Hepatocyte (in vitro differentiated cells): ENCODE data around the gene FAM210B. TPM values are rescaled to one million over a fixed set of nuclear protein-coding genes. Genes with fewer than 3 reads are reported as not detected.

ENCODE experiments used
- DNase-seq: peaks from one replicate; pipeline ENCODE4 v3.0.0-alpha.2; 2016; ENCODE audit warnings: low spot score
- H2AFZ ChIP-seq: fragments of 200-600 bp; sonication (generic); 2 replicates; pipeline ENCODE4 v1.6.0; 2016; ENCODE audit warnings: antibody characterized with exemption, mild to moderate bottlenecking
- H3K27ac ChIP-seq: fragments of 200-600 bp; sonication (generic); 2 replicates; pipeline ENCODE4 v1.5.1; 2016; ENCODE audit warnings: mild to moderate bottlenecking
- H3K27me3 ChIP-seq: fragments of 200-600 bp; sonication (generic); 2 replicates; pipeline ENCODE4 v1.6.1; 2016
- H3K36me3 ChIP-seq: fragments of 200-600 bp; sonication (generic); replicated peaks from 2 replicates; pipeline ENCODE4 v1.5.1; 2016; ENCODE audit warnings: low read depth; ENCODE audit not compliant: insufficient read depth
- H3K4me1 ChIP-seq: fragments of 200-600 bp; sonication (generic); 2 replicates; pipeline ENCODE4 v1.5.1; 2016; ENCODE audit warnings: mild to moderate bottlenecking, moderate library complexity; ENCODE audit not compliant: insufficient read depth
- H3K4me2 ChIP-seq: fragments of 200-600 bp; sonication (generic); 2 replicates; pipeline ENCODE4 v1.6.0; 2016
- H3K4me3 ChIP-seq: fragments of 200-600 bp; sonication (generic); 2 replicates; pipeline ENCODE4 v1.5.1; 2016; ENCODE audit warnings: mild to moderate bottlenecking
- H3K79me2 ChIP-seq: fragments of 200-600 bp; sonication (generic); 2 replicates; pipeline ENCODE4 v1.6.0; 2017; ENCODE audit warnings: mild to moderate bottlenecking
- H3K9me2 ChIP-seq: fragments of 200-600 bp; sonication (generic); replicated peaks from 2 replicates; pipeline ENCODE4 v1.6.0; 2017; ENCODE audit warnings: mild to moderate bottlenecking; ENCODE audit not compliant: insufficient read depth
- H3K9me3 ChIP-seq: fragments of 200-600 bp; sonication (generic); 2 replicates; pipeline ENCODE4 v1.5.1; 2016; ENCODE audit warnings: low read depth, mild to moderate bottlenecking
- H4K20me1 ChIP-seq: fragments of 200-600 bp; sonication (generic); 2 replicates; pipeline ENCODE4 v1.6.0; 2016; ENCODE audit warnings: mild to moderate bottlenecking; ENCODE audit not compliant: insufficient read depth, poor library complexity, severe bottlenecking
- EZH2 ChIP-seq: fragments of 200-600 bp; sonication (generic); IDR thresholded peaks from 2 replicates; pipeline ENCODE4 v1.6.1; 2016; ENCODE audit warnings: antibody characterized with exemption, mild to moderate bottlenecking, borderline replicate concordance
- EZH2phosphoT487 ChIP-seq: fragments of 200-600 bp; sonication (generic); IDR thresholded peaks from one replicate; pipeline ENCODE4 v1.6.1; 2018; ENCODE audit warnings: antibody characterized with exemption, mild to moderate bottlenecking, low read depth, moderate library complexity; ENCODE audit not compliant: unreplicated experiment, severe bottlenecking
- WGBS: methylation state at CpG from one replicate; pipeline ENCODE4 v1.1.6; 2016; ENCODE audit warnings: low lambda C conversion rate; ENCODE audit errors: missing lambda C conversion rate; 5-methylcytosine and 5-hydroxymethylcytosine counted together
- polyA plus RNA-seq: library from polyadenylated mRNA; unstranded; fragments of >200 nt; fragmentation: Nextera tagmentation; extraction: Ambion mirVana; gene quantifications from 2 replicates; pipeline ENCODE4 v1.2.1, GENCODE V29; 2016
- total RNA-seq: library from RNA; depleted of rRNA; stranded (reverse); fragments of >200 nt; gene quantifications from 2 replicates; pipeline ENCODE4 v1.2.3, GENCODE V29; 2014
- TF ChIP-seq, protein P1 (sequence below): fragments of 200-600 bp; sonication (generic); IDR thresholded peaks from 2 replicates; pipeline ENCODE4 v1.5.1; 2016; ENCODE audit warnings: antibody characterized with exemption, mild to moderate bottlenecking; ENCODE audit not compliant: poor library complexity

The FAM210B gene
- total and polyA plus RNA-seq, 2 experiments from 2014 or later = 57.0 to 62.7 TPM

DNA sequence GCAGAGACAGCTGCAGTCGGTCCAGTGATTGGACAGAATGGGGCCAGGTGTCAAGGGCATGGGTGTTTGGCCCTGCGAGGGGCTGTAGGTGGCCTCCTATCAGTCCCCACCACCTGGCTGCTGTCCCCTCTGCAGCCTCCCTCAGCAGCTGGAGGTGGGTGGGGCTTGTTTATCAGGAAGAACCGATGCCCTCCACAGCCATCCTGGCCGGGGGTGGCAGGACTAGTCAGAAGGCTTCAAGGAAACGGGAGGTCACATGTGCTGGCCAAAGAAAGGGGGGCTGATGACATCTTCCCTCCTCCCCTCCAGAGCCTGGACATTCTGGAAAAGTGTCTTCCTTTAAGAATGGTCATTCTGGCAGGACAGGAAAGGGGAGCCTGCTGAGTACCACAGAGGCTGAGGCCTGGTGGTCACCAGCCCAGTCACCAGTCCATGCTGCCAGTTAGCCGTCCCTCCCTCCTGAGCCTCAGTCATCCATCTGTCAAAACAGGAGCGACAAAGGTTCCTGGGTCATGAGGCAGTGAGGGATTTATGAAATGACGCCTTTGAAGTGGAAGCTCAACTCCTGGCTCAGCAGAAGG, 4.1 kb downstream of the FAM210B start:
- no peaks in the 10 kb centered on the region for H3K9me3 ChIP-seq
- H3K4me3 ChIP-seq = no peak overlapping the region
- no peak for DNase-seq
- H3K4me1 ChIP-seq = peaks cover 13% of the 10 kb centered on the region
- no peak overlapping the region for H3K27ac ChIP-seq
- peaks cover 25% of the 10 kb centered on the region for H3K79me2 ChIP-seq
- TF ChIP-seq EZH2 (no peak), EZH2phosphoT487 (no peak)
- TF ChIP-seq, protein P1, sequence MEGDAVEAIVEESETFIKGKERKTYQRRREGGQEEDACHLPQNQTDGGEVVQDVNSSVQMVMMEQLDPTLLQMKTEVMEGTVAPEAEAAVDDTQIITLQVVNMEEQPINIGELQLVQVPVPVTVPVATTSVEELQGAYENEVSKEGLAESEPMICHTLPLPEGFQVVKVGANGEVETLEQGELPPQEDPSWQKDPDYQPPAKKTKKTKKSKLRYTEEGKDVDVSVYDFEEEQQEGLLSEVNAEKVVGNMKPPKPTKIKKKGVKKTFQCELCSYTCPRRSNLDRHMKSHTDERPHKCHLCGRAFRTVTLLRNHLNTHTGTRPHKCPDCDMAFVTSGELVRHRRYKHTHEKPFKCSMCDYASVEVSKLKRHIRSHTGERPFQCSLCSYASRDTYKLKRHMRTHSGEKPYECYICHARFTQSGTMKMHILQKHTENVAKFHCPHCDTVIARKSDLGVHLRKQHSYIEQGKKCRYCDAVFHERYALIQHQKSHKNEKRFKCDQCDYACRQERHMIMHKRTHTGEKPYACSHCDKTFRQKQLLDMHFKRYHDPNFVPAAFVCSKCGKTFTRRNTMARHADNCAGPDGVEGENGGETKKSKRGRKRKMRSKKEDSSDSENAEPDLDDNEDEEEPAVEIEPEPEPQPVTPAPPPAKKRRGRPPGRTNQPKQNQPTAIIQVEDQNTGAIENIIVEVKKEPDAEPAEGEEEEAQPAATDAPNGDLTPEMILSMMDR = no peak
- H3K9me2 ChIP-seq = no peaks in the 10 kb centered on the region
- no peaks in the 10 kb centered on the region for H3K36me3 ChIP-seq
- no peaks in the 10 kb centered on the region for H3K27me3 ChIP-seq
- H3K4me2 ChIP-seq = no peak overlapping the region
- H2AFZ ChIP-seq = no peak overlapping the region
- 60% methylated on average over 8 of the region's 8 CpGs for WGBS
- peaks cover 3% of the 10 kb centered on the region for H4K20me1 ChIP-seq

DNA sequence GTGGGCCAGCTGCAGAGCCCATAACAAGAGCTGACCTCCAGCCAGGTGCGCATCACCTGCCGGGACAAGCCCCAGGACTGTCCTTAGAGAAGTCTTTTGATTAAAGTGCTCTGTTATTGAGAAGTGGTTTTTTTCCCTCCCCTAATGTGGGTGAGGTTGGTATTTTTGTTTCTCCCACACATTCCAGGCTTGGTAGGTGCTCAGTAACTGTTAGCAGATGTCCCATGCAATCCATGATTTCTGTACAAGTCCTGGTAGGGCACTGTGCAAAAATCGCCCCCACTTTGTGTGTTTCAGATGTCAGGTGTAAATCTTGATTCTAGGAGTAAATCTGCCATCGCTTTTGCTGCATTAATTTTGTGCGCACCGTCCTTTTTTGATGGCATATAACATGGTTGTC, 4.7 kb downstream of the FAM210B start:
- no peaks in the 10 kb centered on the region for H3K27me3 ChIP-seq
- H3K36me3 ChIP-seq = no peaks in the 10 kb centered on the region
- peaks cover 25% of the 10 kb centered on the region for H3K79me2 ChIP-seq
- no peak overlapping the region for H3K4me3 ChIP-seq
- DNase-seq = no peak
- H3K9me2 ChIP-seq = no peaks in the 10 kb centered on the region
- TF ChIP-seq, protein P1 = no peak
- no peak for TF ChIP-seq EZH2phosphoT487
- TF ChIP-seq EZH2 = no peak
- 93% methylated on average over 6 of the region's 6 CpGs for WGBS
- H3K27ac ChIP-seq = no peak overlapping the region
- no peak overlapping the region for H2AFZ ChIP-seq
- no peak overlapping the region for H3K4me2 ChIP-seq
- peaks cover 3% of the 10 kb centered on the region for H4K20me1 ChIP-seq
- H3K4me1 ChIP-seq = peaks cover 13% of the 10 kb centered on the region
- no peaks in the 10 kb centered on the region for H3K9me3 ChIP-seq

DNA sequence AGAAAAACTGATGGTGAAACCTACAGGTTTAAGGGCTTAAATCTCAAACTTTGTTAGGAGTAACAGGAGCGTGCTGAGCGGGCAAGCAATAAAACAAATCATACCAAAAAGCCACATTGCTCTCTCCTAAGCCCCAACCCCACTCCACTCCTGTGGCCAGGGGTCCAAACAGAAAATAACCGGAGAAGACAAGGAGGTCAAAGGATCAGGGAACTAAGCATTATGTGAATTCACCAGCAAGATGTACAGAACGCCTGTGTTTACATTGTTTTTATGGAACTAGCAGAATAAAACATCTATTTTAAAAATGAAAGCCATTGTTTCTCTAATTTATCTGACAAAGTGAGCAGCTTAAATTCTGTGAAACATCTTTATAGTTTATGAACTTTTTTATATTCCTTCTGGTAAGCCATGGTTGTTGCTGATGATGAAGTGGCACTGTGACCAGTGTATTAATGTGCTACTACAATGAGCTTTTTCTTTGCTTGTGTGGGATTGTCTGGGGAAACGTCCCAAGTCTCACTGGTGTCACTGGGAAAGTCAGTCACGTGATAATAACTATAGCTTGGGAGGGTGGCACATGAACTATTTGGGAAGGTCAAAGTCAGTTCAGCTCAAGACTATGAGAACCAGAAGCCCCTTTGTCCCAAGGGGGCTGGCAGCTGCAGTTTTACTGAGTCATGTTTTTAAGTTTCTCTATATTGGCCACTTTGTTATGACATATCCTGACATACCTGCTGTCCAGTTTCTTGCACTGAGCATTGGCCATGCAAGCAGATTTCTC, 9.8 kb downstream of the FAM210B start:
- H3K36me3 ChIP-seq = no peaks in the 10 kb centered on the region
- TF ChIP-seq EZH2 = no peak
- no peak for TF ChIP-seq EZH2phosphoT487
- TF ChIP-seq, protein P1 = no peak
- H3K9me3 ChIP-seq = no peaks in the 10 kb centered on the region
- no peak overlapping the region for H3K4me2 ChIP-seq
- H3K9me2 ChIP-seq = no peaks in the 10 kb centered on the region
- H2AFZ ChIP-seq = no peak overlapping the region
- no peak overlapping the region for H3K27ac ChIP-seq
- no peak overlapping the region for H3K4me3 ChIP-seq
- no peak for DNase-seq
- H4K20me1 ChIP-seq = no peaks in the 10 kb centered on the region
- H3K79me2 ChIP-seq = no peaks in the 10 kb centered on the region
- no peaks in the 10 kb centered on the region for H3K4me1 ChIP-seq
- no peaks in the 10 kb centered on the region for H3K27me3 ChIP-seq
- WGBS = 85% methylated on average over 6 of the region's 6 CpGs
